GM12878 (cell line): ENCODE measurements around the gene SGMS1. TPM values are rescaled to one million over a fixed set of nuclear protein-coding genes. Genes with fewer than 3 reads are reported as not detected.

ENCODE experiments used
- ATAC-seq: fragments of 200-7000 bp; cut with Tn5 transposase; 3 replicates; pipeline ENCODE4 v1.9.1; 2020; ENCODE audit warnings: mild to moderate bottlenecking, moderate library complexity
- BruUV-seq: library from RNA; stranded (reverse); fragments of 400-500 nt; replicated peaks from 2 replicates; lab custom pipeline; 2021; lab: Mats Ljungman, UMichigan
- CTCF ChIA-PET: fragments of 300-600 bp; sonication (Branson Sonifier 250); formaldehyde crosslinking; extraction: SDS; loops from one replicate; lab custom pipeline; 2021; ENCODE audit warnings: inconsistent platforms; lab: Yijun Ruan, JAX
- POLR2A ChIA-PET: fragments of 350-600 bp; formaldehyde crosslinking; extraction: SDS; loops from one replicate; lab custom pipeline; 2021; ENCODE audit warnings: inconsistent platforms; lab: Charles Lee
- RAD21 ChIA-PET: fragments of 300-600 bp; sonication (Branson Sonifier 250); formaldehyde crosslinking; loops from one replicate; lab custom pipeline; 2023; ENCODE audit warnings: antibody characterized with exemption; ENCODE audit not compliant: unreplicated experiment; lab: Charles Lee
- SMC1A ChIA-PET: fragments of 300-600 bp; sonication (Branson Sonifier 250); formaldehyde crosslinking; loops from one replicate; lab custom pipeline; 2023; ENCODE audit not compliant: unreplicated experiment, uncharacterized antibody; lab: Charles Lee
- DNase-seq: peaks from one replicate; pipeline ENCODE4 v3.0.0-alpha.2; 2011; ENCODE audit warnings: low read depth, low spot score
- FAIRE-seq: peaks from 3 replicates; lab custom pipeline; 2011; peaks lifted over from hg19 to GRCh38; lab: Jason Lieb, UNC
- H2AFZ ChIP-seq: 2 replicates; pipeline ENCODE4 v1.6.0; 2011; ENCODE audit warnings: low read depth, low read length, control low read depth; ENCODE audit not compliant: control insufficient read depth
- H3K27ac ChIP-seq: 2 replicates; pipeline ENCODE4 v1.5.1; 2011; ENCODE audit warnings: control low read depth; ENCODE audit not compliant: control insufficient read depth, insufficient read depth
- H3K27me3 ChIP-seq, 2 experiments: replicated peaks in 1 of 2; 2 replicates each; pipeline versions ENCODE4 v1.6.0 to v1.6.1; 2011; ENCODE audit warnings: low read length in 1 of 2; ENCODE audit not compliant: control insufficient read depth in 2 of 2, insufficient read depth in 2 of 2
- H3K36me3 ChIP-seq, 2 experiments: 2 replicates each; pipeline ENCODE4 v1.5.1; 2011; ENCODE audit warnings: low read length in 1 of 2; ENCODE audit not compliant: control insufficient read depth in 2 of 2, insufficient read depth in 2 of 2
- H3K4me1 ChIP-seq: 2 replicates; pipeline ENCODE4 v1.6.1; 2011; ENCODE audit warnings: mild to moderate bottlenecking, low read length, moderate library complexity, mixed read lengths; ENCODE audit not compliant: control insufficient read depth, insufficient read depth
- H3K4me2 ChIP-seq: 2 replicates; pipeline ENCODE4 v1.6.0; 2011; ENCODE audit warnings: control low read depth; ENCODE audit not compliant: control insufficient read depth, insufficient read depth
- H3K4me3 ChIP-seq: fragments of 200-600 bp; sonication (generic); 2 replicates; pipeline ENCODE4 v1.5.1; 2016
- H3K79me2 ChIP-seq: 2 replicates; pipeline ENCODE4 v1.6.0; 2011; ENCODE audit warnings: low read length; ENCODE audit not compliant: control insufficient read depth, insufficient read depth
- H3K9ac ChIP-seq: 2 replicates; pipeline ENCODE4 v1.8.0; 2011; ENCODE audit warnings: low read length, control low read depth, mixed read lengths; ENCODE audit not compliant: control insufficient read depth, insufficient read depth
- H3K9me3 ChIP-seq: replicated peaks from 3 replicates; pipeline ENCODE4 v1.5.1; 2011; ENCODE audit warnings: mild to moderate bottlenecking, low read length; ENCODE audit not compliant: control insufficient read depth, insufficient read depth
- H4K20me1 ChIP-seq: 2 replicates; pipeline ENCODE4 v1.6.0; 2011; ENCODE audit not compliant: control insufficient read depth, insufficient read depth
- ESRRA ChIP-seq: IDR thresholded peaks from 2 replicates; pipeline ENCODE4 v1.6.1; 2012; ENCODE audit warnings: mild to moderate bottlenecking, low read length, improper control_type of control experiment
- FOS ChIP-seq: IDR thresholded peaks from 3 replicates; pipeline ENCODE4 v1.6.1; 2011; ENCODE audit warnings: borderline replicate concordance; ENCODE audit not compliant: insufficient read length; ENCODE audit errors: extremely low read depth
- KDM1A ChIP-seq: fragments of 200-600 bp; sonication (generic); IDR thresholded peaks from 2 replicates; pipeline ENCODE4 v1.6.1; 2016; ENCODE audit warnings: borderline replicate concordance
- NFIC ChIP-seq: IDR thresholded peaks from 2 replicates; pipeline ENCODE4 v1.6.1; 2012; ENCODE audit warnings: low read depth, mild to moderate bottlenecking, inconsistent platforms, low read length, moderate library complexity
- RAD21 ChIP-seq: IDR thresholded peaks from 2 replicates; pipeline ENCODE4 v1.6.1; 2011; ENCODE audit warnings: mild to moderate bottlenecking, low read depth, low read length, moderate library complexity; ENCODE audit not compliant: insufficient read depth
- TBL1XR1 ChIP-seq: IDR thresholded peaks from 2 replicates; pipeline ENCODE4 v1.6.1; 2012; ENCODE audit warnings: low read depth, low read length, improper control_type of control experiment
- USF1 ChIP-seq: IDR thresholded peaks from 2 replicates; pipeline ENCODE4 v1.6.1; 2011; ENCODE audit warnings: borderline replicate concordance, low read depth, mild to moderate bottlenecking, moderate library complexity, mixed read lengths, low read length; ENCODE audit not compliant: insufficient read depth; ENCODE audit errors: extremely low read length
- YY1 ChIP-seq: IDR thresholded peaks from 2 replicates; pipeline ENCODE4 v1.6.1; 2011; ENCODE audit warnings: low read depth, mild to moderate bottlenecking, low read length
- ZBTB11 ChIP-seq: fragments of 450-650 bp; formaldehyde crosslinking; IDR thresholded peaks from 2 replicates; pipeline ENCODE4 v1.5.0; 2022; ENCODE audit warnings: mild to moderate bottlenecking, missing genetic modification characterization
- WGBS: methylation state at CpG from one replicate; pipeline ENCODE4 v1.1.6; 2016; ENCODE audit warnings: low lambda C conversion rate; ENCODE audit not compliant: insufficient replicate concordance, insufficient coverage; ENCODE audit errors: missing lambda C conversion rate; 5-methylcytosine and 5-hydroxymethylcytosine counted together
- in situ Hi-C: fragments of 300-500 bp; cut with MboI; formaldehyde crosslinking; loops from 9 replicates; pipeline ENCODE4 v1.14.3; 2018; ENCODE audit warnings: mixed read lengths
- intact Hi-C: fragments of 100-400 bp; cut with micrococcal nuclease; formaldehyde crosslinking; loops from one replicate; pipeline ENCODE4 v1.14.2; 2022; ENCODE audit not compliant: unreplicated experiment
- polyA plus RNA-seq, 11 experiments: library from polyadenylated mRNA; depleted of rRNA in 4 of 11; unstranded in 6 of 11; stranded (reverse) in 5 of 11; fragments of >200 nt; fragmentation: Nextera tagmentation in 4 of 11; fragmentation: Illumina TruSeq in 1 of 11; extraction: Ambion mirVana in 4 of 11; extraction: Trizol in 1 of 11; gene quantifications; 1 replicate in 1 of 11; 2 replicates in 10 of 11; pipeline versions ENCODE4 v1.2.1 to v1.2.3, GENCODE V29; 2011 to 2016; ENCODE audit warnings: inconsistent platforms in 2 of 11, missing spikeins in 2 of 11, low read depth in 1 of 11
- total RNA-seq, 4 experiments: library from RNA; depleted of rRNA in 3 of 4; stranded (reverse); fragments of >200 nt in 3 of 4; fragmentation: Illumina TruSeq in 1 of 4; extraction: Trizol in 1 of 4; gene quantifications; 2 replicates each; pipeline versions ENCODE4 v1.2.1 to v1.2.3, GENCODE V29; 2013 to 2021

The SGMS1 gene
- total and polyA plus RNA-seq, 10 of the 15 experiments (the other 5 are each of a cell fraction or from before 2014, with no cell fraction given) = 1.4 to 14.5 (median 4.9) TPM

- no peaks in the 10 kb centered on the region for H4K20me1 ChIP-seq
- ChIA-PET POLR2A (no interaction called here), CTCF (interaction anchor here (1.5 to 3.9 kb wide), 3 partner anchors 8 to 29 kb away, joined by 7 to 19 read pairs (median 11); no protein-coding TSS in a partner anchor), RAD21 (interaction anchor here (1.2 to 2.9 kb wide), 2 partner anchors 9 to 34 kb away, joined by 3 to 15 read pairs; partner anchors contain the start of gene SGMS1), SMC1A (interaction anchor here (0.8 to 2.1 kb wide), 5 partner anchors 21 to 396 kb away, joined by 3 to 9 read pairs (median 3); no protein-coding TSS in a partner anchor)
- H3K9ac ChIP-seq = no peak overlapping the region
- FAIRE-seq (no peak), DNase-seq (no peak), ATAC-seq (peak; percentile 4; the same call in 2 of the 3 replicates)
- TF ChIP-seq TBL1XR1 (no peak), KDM1A (no peak), USF1 (no peak), ESRRA (no peak), RAD21 (no peak), NFIC (no peak), FOS (no peak), YY1 (no peak), ZBTB11 (CRISPR knock-in tag) (no peak)
- in situ Hi-C loops (loop anchor here (10.0 kb wide), 1 partner anchor 1037 kb away; the partner anchor contains the start of gene CSTF2T), intact Hi-C loops (no loop called here)
- H3K4me3 ChIP-seq = no peak overlapping the region
- no peak overlapping the region for H3K4me2 ChIP-seq
- H3K79me2 ChIP-seq = peaks cover 3% of the 10 kb centered on the region
- H3K27me3 ChIP-seq = no peaks in the 10 kb centered on the region
- H2AFZ ChIP-seq = no peak overlapping the region
- peaks cover 8% of the 10 kb centered on the region for H3K4me1 ChIP-seq
- no peak overlapping the region for H3K27ac ChIP-seq
- 95% methylated on average over 5 of the region's 5 CpGs for WGBS
- H3K36me3 ChIP-seq = no peaks in the 10 kb centered on the region
- H3K9me3 ChIP-seq = no peaks in the 10 kb centered on the region
- BruUV-seq = no TSS peak
These were observed 34.4 kb upstream of the SGMS1 start for GRCh38 chr10:50658165-50658564.
